ENCODE measurements around the gene ABHD18.
A peak's percentile ranks its signal among the peaks of the same experiment; 100 is the strongest.
"Not testable (repeated sequence)": the region's sequence is repeated elsewhere in the genome, so short reads cannot be mapped to it uniquely, and the experiment has no call there.

Gene ABHD18

GRCh38 chr4:127965062-127965802 is at the start of gene ABHD18, which contains the start of gene MFSD8:
Gene ABHD18, plus strand, starts transcription at chr4:127965406. Its CDS starts 17,550 bp downstream, at chr4:127982956.
Gene MFSD8, minus strand, starts transcription at chr4:127965173. Its CDS starts 40 bp downstream, at chr4:127965133.
- CTCF ChIA-PET: interaction anchor here (0.5 to 1.3 kb wide), 7 partner anchors 36 to 1630 kb away, joined by 3 to 4 read pairs (median 3); partner anchors contain the start of genes HSPA4L and PLK4
- peak within 1 kb of the TSS; percentile 96 for H3K27ac ChIP-seq
- DNase-seq (ENCODE audit: low spot score): peak; percentile 96
- POLR2A ChIA-PET (ENCODE audit: low non-redundant PET): interaction anchor here (0.5 to 1.5 kb wide), 4 partner anchors 9 to 97 kb away, joined by 3 to 15 read pairs (median 4); partner anchors contain the start of gene LARP1B
- TF ChIP-seq CTCF (conservative IDR thresholded peaks at IDR 0.05; ENCODE audit: low read depth): peak; percentile 21; the same call in 1 of the 2 replicates

- no peak overlapping the region for H3K27ac ChIP-seq
- ChIA-PET POLR2A (ENCODE audit: low non-redundant PET) (no interaction called here), CTCF (no interaction called here)
- TF ChIP-seq CTCF (conservative IDR thresholded peaks at IDR 0.05; ENCODE audit: low read depth): no peak
- DNase-seq (ENCODE audit: low spot score): no peak
Measured at GRCh38 chr4:127916512-127916911, 48.7 kb upstream of the ABHD18 start.

GRCh38 chr4:127917151-127917550 is 48.1 kb upstream of the ABHD18 start:
- POLR2A ChIA-PET (ENCODE audit: low non-redundant PET): no interaction called here
- CTCF ChIA-PET: no interaction called here
- H3K27ac ChIP-seq: no peak overlapping the region
- DNase-seq (ENCODE audit: low spot score): no peak
- TF ChIP-seq CTCF (conservative IDR thresholded peaks at IDR 0.05; ENCODE audit: low read depth): no peak

GRCh38 chr4:127920521-127920920 is 44.7 kb upstream of the ABHD18 start:
- ChIA-PET POLR2A (ENCODE audit: low non-redundant PET) (no interaction called here), CTCF (interaction anchor here (0.6 kb wide), 1 partner anchor 399 kb away, joined by 3 read pairs; no protein-coding TSS in a partner anchor)
- H3K27ac ChIP-seq: no peak overlapping the region
- TF ChIP-seq CTCF (conservative IDR thresholded peaks at IDR 0.05; ENCODE audit: low read depth): no peak
- DNase-seq (ENCODE audit: low spot score): no peak

- POLR2A ChIA-PET (ENCODE audit: low non-redundant PET): no interaction called here
- no peak for DNase-seq (ENCODE audit: low spot score)
- CTCF ChIA-PET: no interaction called here
Measured at GRCh38 chr4:127922226-127922625, 43.0 kb upstream of the ABHD18 start.

GRCh38 chr4:127925720-127926119 is 39.5 kb upstream of the ABHD18 start:
- CTCF ChIA-PET: not testable (repeated sequence)

More at GRCh38 chr4:127922226-127922625, 43.0 kb upstream of the ABHD18 start:
- no peak for TF ChIP-seq CTCF (conservative IDR thresholded peaks at IDR 0.05; ENCODE audit: low read depth)
- no peak overlapping the region for H3K27ac ChIP-seq

GRCh38 chr4:127930175-127930574 is 35.0 kb upstream of the ABHD18 start:
- DNase-seq (ENCODE audit: low spot score): no peak
- no peak for TF ChIP-seq CTCF (conservative IDR thresholded peaks at IDR 0.05; ENCODE audit: low read depth)
- H3K27ac ChIP-seq: no peak overlapping the region
- CTCF ChIA-PET: interaction anchor here (0.6 kb wide), 1 partner anchor 1052 kb away, joined by 3 read pairs; no protein-coding TSS in a partner anchor
- POLR2A ChIA-PET (ENCODE audit: low non-redundant PET): no interaction called here

More at GRCh38 chr4:127925720-127926119, 39.5 kb upstream of the ABHD18 start:
- DNase-seq (ENCODE audit: low spot score); POLR2A ChIA-PET (ENCODE audit: low non-redundant PET); H3K27ac ChIP-seq: not testable (repeated sequence)

GRCh38 chr4:127931836-127932235 is 33.4 kb upstream of the ABHD18 start:
- H3K27ac ChIP-seq; POLR2A ChIA-PET (ENCODE audit: low non-redundant PET); DNase-seq (ENCODE audit: low spot score): not testable (repeated sequence)
- CTCF ChIA-PET: interaction anchor here (0.6 to 0.8 kb wide), 2 partner anchors 198 to 1293 kb away, joined by 3 to 4 read pairs; no protein-coding TSS in a partner anchor
